HG03097 (cell line): ENCODE results near the gene KRTAP5-11.
"Not testable (repeated sequence)": the region's sequence is repeated elsewhere in the genome, so short reads cannot be mapped to it uniquely, and the experiment has no call there.

Source experiments
- ATAC-seq: cut with Tn5 transposase; IDR thresholded peaks from one replicate; pipeline ENCODE4 v1.9.1; 2021; ENCODE audit not compliant: unreplicated experiment, low FRiP score

KRTAP5-11 gene

DNA sequence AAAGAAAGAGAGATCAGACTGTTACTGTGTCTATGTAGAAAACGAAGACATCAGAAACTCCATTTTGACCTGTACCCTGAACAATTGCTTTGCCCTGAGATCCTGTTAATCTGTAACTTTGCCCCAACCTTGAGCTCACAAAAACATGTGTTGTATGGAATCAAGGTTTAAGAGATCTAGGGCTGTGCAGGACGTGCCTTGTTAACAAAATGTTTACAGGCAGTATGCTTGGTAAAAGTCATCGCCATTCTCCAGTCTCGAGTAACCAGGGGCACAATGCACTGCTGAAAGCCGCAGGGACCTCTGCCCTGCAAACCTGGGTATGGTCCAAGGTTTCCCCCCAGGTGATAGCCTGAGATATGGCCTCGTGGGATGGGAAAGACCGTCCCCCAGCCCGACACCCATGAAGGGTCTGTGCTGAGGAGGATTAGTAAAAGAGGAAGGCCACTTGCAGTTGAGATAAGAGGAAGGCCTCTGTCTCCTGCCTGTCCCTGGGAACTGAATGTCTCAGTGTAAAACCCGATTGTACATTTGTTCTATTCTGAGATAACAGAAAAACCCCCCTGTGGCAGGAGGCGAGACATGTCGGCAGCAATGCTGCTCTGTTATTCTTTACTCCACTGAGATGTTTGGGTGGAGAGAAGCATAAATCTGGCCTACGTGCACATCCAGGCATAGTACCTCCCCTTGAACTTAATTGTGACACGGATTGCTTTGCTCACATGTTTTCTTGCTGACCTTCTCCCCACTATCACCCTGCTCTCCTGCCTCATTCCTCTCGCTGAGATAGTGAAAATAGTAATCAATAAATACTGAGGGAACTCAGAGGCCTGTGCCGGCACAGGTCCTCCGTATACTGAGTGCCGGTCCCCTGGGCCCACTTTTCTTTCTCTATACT lies 47.7 kb downstream of the KRTAP5-11 start:
- ATAC-seq: not testable (repeated sequence)

GRCh38 chr11:71532036-71532610 lies 50.6 kb downstream of the KRTAP5-11 start:
- no peak for ATAC-seq
